ENCODE results near the gene USP34.

The USP34 gene

GRCh38 chr2:61193670-61194561, 277.0 kb downstream of the USP34 start:
- Mint-ChIP-seq H3K27me3 (ENCODE audit: low read depth) (no peaks in the 10 kb centered on the region), H3K4me3 (no peak overlapping the region), H3K4me1 (ENCODE audit: low read depth) (peaks cover 10% of the 10 kb centered on the region), H3K9me3 (no peaks in the 10 kb centered on the region), H3K27ac (peak overlapping the region; percentile 17), H3K36me3 (ENCODE audit: low read depth) (peaks cover 48% of the 10 kb centered on the region)
- no peak for DNase-seq (ENCODE audit: low spot score)

GRCh38 chr2:61187085-61187484, 283.8 kb downstream of the USP34 start:
- Mint-ChIP-seq H3K9me3 (no peaks in the 10 kb centered on the region), H3K4me3 (no peak overlapping the region), H3K4me1 (ENCODE audit: low read depth) (peaks cover 16% of the 10 kb centered on the region), H3K27ac (no peak overlapping the region), H3K36me3 (ENCODE audit: low read depth) (peaks cover 83% of the 10 kb centered on the region), H3K27me3 (ENCODE audit: low read depth) (no peaks in the 10 kb centered on the region)
- DNase-seq (ENCODE audit: low spot score) = no peak

DNA sequence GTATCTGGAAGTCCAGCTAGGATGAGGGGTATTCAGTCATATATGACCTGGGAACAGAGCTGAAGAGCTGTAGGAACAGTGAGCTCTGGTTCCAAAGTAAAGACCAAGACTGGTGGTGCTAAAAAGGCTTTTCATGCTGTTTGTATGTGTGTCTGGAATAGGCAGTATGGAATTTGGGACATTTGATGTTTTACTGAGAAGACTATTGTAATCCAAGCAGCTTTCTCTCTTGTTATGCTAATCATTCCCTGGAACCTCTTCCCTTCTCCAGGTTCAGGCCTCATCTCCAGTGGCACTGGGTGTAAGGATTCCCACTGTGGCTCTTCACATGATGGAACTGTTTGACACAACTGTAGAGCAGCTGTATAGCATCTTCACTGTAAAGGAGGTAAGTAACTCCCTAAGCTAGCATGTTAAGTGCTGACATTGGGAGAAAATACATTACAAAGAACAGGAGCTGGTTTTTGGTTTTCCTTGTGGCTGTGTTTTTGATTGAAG, 285.6 kb downstream of the USP34 start:
- peaks cover 29% of the 10 kb centered on the region for H3K4me1 Mint-ChIP-seq (ENCODE audit: low read depth)
- H3K36me3 Mint-ChIP-seq (ENCODE audit: low read depth) = peaks cover 89% of the 10 kb centered on the region
- no peak overlapping the region for H3K27ac Mint-ChIP-seq
- DNase-seq (ENCODE audit: low spot score) = no peak
- H3K27me3 Mint-ChIP-seq (ENCODE audit: low read depth) = no peaks in the 10 kb centered on the region
- no peak overlapping the region for H3K4me3 Mint-ChIP-seq
- H3K9me3 Mint-ChIP-seq = no peaks in the 10 kb centered on the region

GRCh38 chr2:61184263-61184662, 286.6 kb downstream of the USP34 start:
- DNase-seq (ENCODE audit: low spot score) = no peak
- H3K27me3 Mint-ChIP-seq (ENCODE audit: low read depth) = no peaks in the 10 kb centered on the region
- no peaks in the 10 kb centered on the region for H3K9me3 Mint-ChIP-seq
- H3K36me3 Mint-ChIP-seq (ENCODE audit: low read depth) = peaks cover 90% of the 10 kb centered on the region
- H3K27ac Mint-ChIP-seq = no peak overlapping the region
- H3K4me1 Mint-ChIP-seq (ENCODE audit: low read depth) = peaks cover 39% of the 10 kb centered on the region
- H3K4me3 Mint-ChIP-seq = no peak overlapping the region

GRCh38 chr2:61183795-61184194, 287.1 kb downstream of the USP34 start:
- no peak overlapping the region for H3K4me3 Mint-ChIP-seq
- no peak for DNase-seq (ENCODE audit: low spot score)
- no peaks in the 10 kb centered on the region for H3K9me3 Mint-ChIP-seq
- H3K36me3 Mint-ChIP-seq (ENCODE audit: low read depth) = peaks cover 93% of the 10 kb centered on the region
- H3K27ac Mint-ChIP-seq = no peak overlapping the region
- peaks cover 44% of the 10 kb centered on the region for H3K4me1 Mint-ChIP-seq (ENCODE audit: low read depth)
- no peaks in the 10 kb centered on the region for H3K27me3 Mint-ChIP-seq (ENCODE audit: low read depth)

DNA sequence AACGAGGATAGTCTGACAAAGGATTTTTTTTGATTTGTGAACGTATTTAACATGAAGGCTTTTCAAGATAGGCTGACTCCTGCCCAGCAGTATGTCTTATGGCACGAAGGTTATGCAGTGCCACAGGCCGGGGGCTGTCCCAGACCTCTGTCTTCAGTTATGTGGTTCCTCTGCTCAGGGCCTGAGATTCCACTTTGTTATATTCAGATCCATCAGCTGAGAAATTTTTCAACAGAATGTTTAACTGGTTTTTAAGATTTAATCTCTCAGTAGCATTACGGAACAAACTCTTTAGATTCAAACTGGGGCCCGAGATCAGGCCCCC, 288.9 kb downstream of the USP34 start:
- no peaks in the 10 kb centered on the region for H3K9me3 Mint-ChIP-seq
- peaks cover 53% of the 10 kb centered on the region for H3K4me1 Mint-ChIP-seq (ENCODE audit: low read depth)
- H3K27me3 Mint-ChIP-seq (ENCODE audit: low read depth) = no peaks in the 10 kb centered on the region
- DNase-seq (ENCODE audit: low spot score) = no peak
- H3K27ac Mint-ChIP-seq = no peak overlapping the region
- peaks cover 84% of the 10 kb centered on the region for H3K36me3 Mint-ChIP-seq (ENCODE audit: low read depth)
- peak overlapping the region; percentile 17 for H3K4me3 Mint-ChIP-seq

- Mint-ChIP-seq H3K4me3 (peak overlapping the region; percentile 18), H3K27me3 (ENCODE audit: low read depth) (no peaks in the 10 kb centered on the region), H3K27ac (peak overlapping the region; percentile 66), H3K36me3 (ENCODE audit: low read depth) (peaks cover 80% of the 10 kb centered on the region), H3K4me1 (ENCODE audit: low read depth) (peaks cover 56% of the 10 kb centered on the region), H3K9me3 (no peaks in the 10 kb centered on the region)
- DNase-seq (ENCODE audit: low spot score) = no peak
Measured at GRCh38 chr2:61181382-61182058, 289.4 kb downstream of the USP34 start.

DNA sequence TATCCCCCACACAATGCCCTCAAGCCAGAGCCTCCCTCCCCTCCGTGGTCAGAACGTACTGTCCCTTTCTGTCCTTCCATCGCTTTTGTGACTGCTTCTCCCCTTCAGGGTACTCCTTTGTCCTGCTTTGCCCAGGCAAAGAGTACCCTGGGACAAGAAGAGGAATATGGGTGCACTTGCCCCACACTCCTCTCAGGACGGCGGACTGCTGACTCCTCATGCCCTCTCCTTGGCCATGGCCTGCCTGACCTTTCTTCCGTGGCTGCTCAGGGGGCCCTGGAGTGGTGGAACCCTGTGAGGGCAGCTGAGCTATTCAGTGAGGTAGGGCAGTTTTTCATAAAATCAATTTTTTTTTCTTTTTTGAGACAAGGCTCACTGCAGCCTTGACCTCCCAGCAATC, 290.2 kb downstream of the USP34 start:
- Mint-ChIP-seq H3K9me3 (no peaks in the 10 kb centered on the region), H3K27ac (peak overlapping the region; percentile 76), H3K4me1 (ENCODE audit: low read depth) (peaks cover 58% of the 10 kb centered on the region), H3K36me3 (ENCODE audit: low read depth) (peaks cover 72% of the 10 kb centered on the region), H3K27me3 (ENCODE audit: low read depth) (no peaks in the 10 kb centered on the region), H3K4me3 (peak overlapping the region; percentile 95)
- no peak for DNase-seq (ENCODE audit: low spot score)

- peaks cover 66% of the 10 kb centered on the region for H3K36me3 Mint-ChIP-seq (ENCODE audit: low read depth)
- no peak for DNase-seq (ENCODE audit: low spot score)
- H3K27ac Mint-ChIP-seq = peak overlapping the region; percentile 76
- H3K4me3 Mint-ChIP-seq = peak overlapping the region; percentile 95
- peaks cover 56% of the 10 kb centered on the region for H3K4me1 Mint-ChIP-seq (ENCODE audit: low read depth)
- H3K9me3 Mint-ChIP-seq = no peaks in the 10 kb centered on the region
- peaks cover 5% of the 10 kb centered on the region for H3K27me3 Mint-ChIP-seq (ENCODE audit: low read depth)
Measured at GRCh38 chr2:61179701-61180639, 290.9 kb downstream of the USP34 start.

GRCh38 chr2:61178603-61179545, 292.0 kb downstream of the USP34 start:
- DNase-seq (ENCODE audit: low spot score) = no peak
- Mint-ChIP-seq H3K4me1 (ENCODE audit: low read depth) (peaks cover 56% of the 10 kb centered on the region), H3K36me3 (ENCODE audit: low read depth) (peaks cover 56% of the 10 kb centered on the region), H3K9me3 (no peaks in the 10 kb centered on the region), H3K4me3 (peak overlapping the region; percentile 95), H3K27me3 (ENCODE audit: low read depth) (peaks cover 9% of the 10 kb centered on the region), H3K27ac (peak overlapping the region; percentile 91)

DNA sequence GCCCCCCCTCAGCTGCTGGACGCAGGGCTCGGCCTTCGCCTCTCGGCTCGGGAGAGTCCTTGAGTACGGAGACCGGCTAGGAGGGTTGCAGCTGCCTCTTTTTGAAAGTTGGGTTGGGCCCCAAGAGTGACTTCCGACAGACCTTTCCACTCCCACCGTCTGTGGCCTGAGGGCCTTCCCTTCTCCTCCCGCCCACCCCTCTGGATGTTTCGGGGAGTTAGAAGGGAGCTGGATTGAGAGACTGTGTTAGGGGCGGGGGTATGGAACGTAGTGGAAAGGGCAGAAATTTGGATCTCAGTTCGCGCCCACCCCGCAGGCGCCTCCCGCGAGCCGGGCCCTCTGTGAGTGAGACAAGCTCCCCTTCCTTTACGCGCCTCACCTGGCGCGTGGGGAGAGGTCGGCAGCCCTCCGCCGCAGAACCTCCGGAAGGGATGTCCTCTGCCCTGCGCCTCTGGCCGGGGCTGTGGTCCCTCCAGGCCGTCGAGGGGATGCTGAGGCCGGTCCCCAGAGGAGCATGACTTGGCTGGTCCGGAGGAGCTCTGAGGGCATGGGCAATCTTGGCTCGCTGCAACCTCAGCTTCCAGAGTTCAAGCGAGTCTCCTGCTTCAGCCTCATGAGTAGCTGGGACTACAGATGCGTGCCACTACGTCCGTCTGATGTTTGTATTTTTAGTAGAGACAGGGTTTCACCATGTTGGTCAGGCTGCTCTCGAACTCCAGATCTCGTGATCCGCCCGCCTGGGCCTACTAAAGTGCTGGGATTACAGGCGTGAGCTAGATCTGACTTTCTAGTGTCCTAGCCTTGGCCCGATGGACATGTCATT, 292.9 kb downstream of the USP34 start:
- peaks cover 9% of the 10 kb centered on the region for H3K27me3 Mint-ChIP-seq (ENCODE audit: low read depth)
- H3K36me3 Mint-ChIP-seq (ENCODE audit: low read depth) = peaks cover 47% of the 10 kb centered on the region
- peak overlapping the region; percentile 97 for H3K27ac Mint-ChIP-seq
- H3K4me1 Mint-ChIP-seq (ENCODE audit: low read depth) = peaks cover 51% of the 10 kb centered on the region
- H3K9me3 Mint-ChIP-seq = no peaks in the 10 kb centered on the region
- peak; percentile 26 for DNase-seq (ENCODE audit: low spot score)
- H3K4me3 Mint-ChIP-seq = peak overlapping the region; percentile 95
